HG03575 (cell line): ENCODE results near the gene TM9SF3.

Experiments
- ATAC-seq: cut with Tn5 transposase; IDR thresholded peaks from one replicate; pipeline ENCODE4 v1.9.1; 2021; ENCODE audit not compliant: unreplicated experiment, insufficient number of reproducible peaks, low FRiP score; ENCODE audit errors: extremely low read depth

TM9SF3 gene

GRCh38 chr10:96517284-96517683, 69.5 kb downstream of the TM9SF3 start:
- no peak for ATAC-seq

- ATAC-seq, result no peak
Observed at GRCh38 chr10:96516337-96516736, 70.5 kb downstream of the TM9SF3 start.

- no peak for ATAC-seq
Observed at GRCh38 chr10:96513698-96514561, 72.9 kb downstream of the TM9SF3 start, which contains the start of gene TLL2. Gene TLL2 (minus strand): TSS chr10:96513926. CDS start chr10:96513685, 241 bp downstream.

GRCh38 chr10:96513305-96513697, 73.5 kb downstream of the TM9SF3 start:
- ATAC-seq, result no peak

GRCh38 chr10:96512524-96513304, 74.1 kb downstream of the TM9SF3 start:
- no peak for ATAC-seq

GRCh38 chr10:96511044-96511945, 75.5 kb downstream of the TM9SF3 start:
- no peak for ATAC-seq

GRCh38 chr10:96509017-96509641, 77.7 kb downstream of the TM9SF3 start:
- no peak for ATAC-seq

GRCh38 chr10:96507044-96507443, 79.8 kb downstream of the TM9SF3 start:
- no peak for ATAC-seq

- no peak for ATAC-seq
Observed at GRCh38 chr10:96505150-96506136, 81.4 kb downstream of the TM9SF3 start.

- no peak for ATAC-seq
Observed at GRCh38 chr10:96502561-96503282, 84.1 kb downstream of the TM9SF3 start.

- no peak for ATAC-seq
Observed at GRCh38 chr10:96501985-96502384, 84.8 kb downstream of the TM9SF3 start.

GRCh38 chr10:96500519-96500918, 86.3 kb downstream of the TM9SF3 start:
- ATAC-seq, result no peak

- no peak for ATAC-seq
Observed at GRCh38 chr10:96500050-96500449, 86.8 kb downstream of the TM9SF3 start.

- ATAC-seq, result no peak
Observed at GRCh38 chr10:96497391-96497790, 89.4 kb downstream of the TM9SF3 start.

GRCh38 chr10:96496281-96496925, 90.4 kb downstream of the TM9SF3 start:
- ATAC-seq, result no peak

- no peak for ATAC-seq
Observed at GRCh38 chr10:96495544-96495943, 91.3 kb downstream of the TM9SF3 start.

- no peak for ATAC-seq
Observed at GRCh38 chr10:96494694-96495093, 92.1 kb downstream of the TM9SF3 start.
